ENCODE measurements around the gene TKTL2. TPM values are rescaled to one million over a fixed set of nuclear protein-coding genes. Genes with fewer than 3 reads are reported as not detected.
A peak's percentile ranks its signal among the peaks of the same experiment; 100 is the strongest.

Gene TKTL2
- total and polyA plus RNA-seq, 10 of the 15 experiments (the other 5 are each of a cell fraction or from before 2014, with no cell fraction given) = 0.03 to 0.04 (median 0.03) TPM; not detected in 7

GRCh38 chr4:163495900-163496299 is 22.3 kb upstream of the TKTL2 start (continued):
- TF ChIP-seq PBX3 (IDR thresholded peaks at IDR 0.05; ENCODE audit: insufficient replicate concordance, low read depth, low read length) (no peak), TBL1XR1 (IDR thresholded peaks at IDR 0.05; ENCODE audit: low read depth, low read length) (no peak), E2F4 (IDR thresholded peaks at IDR 0.05; ENCODE audit: low read depth, low read length) (no peak), CUX1 (IDR thresholded peaks at IDR 0.05; ENCODE audit: insufficient replicate concordance, low read depth, low read length) (no peak), YBX1 (IDR thresholded peaks at IDR 0.05) (no peak), GATAD2B (conservative IDR thresholded peaks at IDR 0.05; ENCODE audit: low read depth) (peak; percentile 48; the same call in 1 of the 2 replicates), ZNF384 (IDR thresholded peaks at IDR 0.05; ENCODE audit: borderline replicate concordance, low read depth, low read length) (peak; percentile 85), TCF3 (IDR thresholded peaks at IDR 0.05; ENCODE audit: borderline replicate concordance, insufficient read depth, low read depth, low read length) (no peak), RCOR1 (conservative IDR thresholded peaks at IDR 0.05; ENCODE audit: low read depth, low read length) (no peak), NFIC (IDR thresholded peaks at IDR 0.05; ENCODE audit: low read depth, low read length) (peak; percentile 58), FOXM1 (IDR thresholded peaks at IDR 0.05; ENCODE audit: low read depth, low read length) (no peak), SMC3 (IDR thresholded peaks at IDR 0.05; ENCODE audit: borderline replicate concordance, low read length) (no peak), GABPA (IDR thresholded peaks at IDR 0.05; ENCODE audit: low read depth) (0 out of 2 replicates have a peak, but pooled peaks have one; percentile 21), JUNB (IDR thresholded peaks at IDR 0.05) (peak; percentile 57), CBFB (IDR thresholded peaks at IDR 0.05; ENCODE audit: low read depth) (peak; percentile 53; the same call in 1 of the 2 replicates), EGR1 (IDR thresholded peaks at IDR 0.05; ENCODE audit: borderline replicate concordance in 1 of 2, low read depth in 2 of 2, low read length in 2 of 2) (no peak), PAX5 (IDR thresholded peaks at IDR 0.05; ENCODE audit: borderline replicate concordance, low read depth, low read length) (no peak), MTA2 (IDR thresholded peaks at IDR 0.05; ENCODE audit: low read depth) (peak; percentile 93), EP300 (IDR thresholded peaks at IDR 0.05; ENCODE audit: borderline replicate concordance in 1 of 2, control insufficient read depth in 1 of 2, low read depth in 2 of 2, low read length in 2 of 2) (peak; percentile 13 to 47; a peak in 1 of 4 replicates), ESRRA (IDR thresholded peaks at IDR 0.05; ENCODE audit: low read length) (no peak), SKIL (IDR thresholded peaks at IDR 0.05; ENCODE audit: low read depth, poor library complexity, severe bottlenecking) (no peak)
